ENCODE data around the gene TAAR8. TPM values are rescaled to one million over a fixed set of nuclear protein-coding genes. Genes with fewer than 3 reads are reported as not detected.
A peak's percentile ranks its signal among the peaks of the same experiment; 100 is the strongest.

Gene TAAR8
- total and polyA plus RNA-seq, 2 of the 13 experiments (the other 11 are each of a cell fraction or from before 2014, with no cell fraction given): 0.07 TPM; not detected in 1

DNA sequence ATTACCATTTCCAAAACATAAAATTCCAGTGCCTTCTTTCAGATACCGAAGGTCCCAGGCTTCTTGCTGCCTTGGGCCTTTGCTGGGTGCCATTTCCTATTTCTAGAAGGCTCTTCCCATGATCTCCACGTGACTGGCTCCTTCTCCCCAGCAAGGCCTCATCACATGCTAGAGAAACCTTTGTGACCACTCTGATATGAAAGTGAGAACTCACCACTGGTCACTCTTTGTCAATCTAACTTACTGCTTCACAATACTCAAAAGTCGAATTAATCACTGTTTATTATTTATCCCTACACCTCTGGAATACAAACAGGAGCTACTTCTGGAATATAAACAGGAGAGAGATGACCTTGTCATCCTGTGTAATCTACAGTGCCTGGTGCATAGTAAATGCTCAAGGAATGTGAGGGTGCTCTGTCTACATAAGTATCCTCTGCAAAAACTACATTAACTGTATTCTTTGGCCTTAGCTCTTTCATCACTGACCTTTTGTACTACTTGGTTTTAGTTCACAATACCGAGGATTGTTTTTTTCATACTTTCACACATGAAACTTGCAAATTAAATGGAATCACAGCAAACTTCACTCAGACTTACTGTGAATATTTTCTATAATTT, 41.2 kb upstream of the TAAR8 start (continued):
- TF ChIP-seq CEBPB (IDR thresholded peaks at IDR 0.05; ENCODE audit: borderline replicate concordance, low read depth, low read length) (no peak), DBP (CRISPR knock-in tag; IDR thresholded peaks at IDR 0.05; ENCODE audit: not compliant biosample characterization) (no peak), SALL1 (CRISPR knock-in tag; IDR thresholded peaks at IDR 0.05) (peak; percentile 30; the same call in 1 of the 2 replicates), ZNF782 (CRISPR knock-in tag; IDR thresholded peaks at IDR 0.05; ENCODE audit: borderline replicate concordance) (no peak), ZNF275 (CRISPR knock-in tag; IDR thresholded peaks at IDR 0.05; ENCODE audit: borderline replicate concordance) (no peak), ZNF17 (CRISPR knock-in tag; IDR thresholded peaks at IDR 0.05) (no peak), KLF13 (CRISPR knock-in tag; IDR thresholded peaks at IDR 0.05) (no peak), ZBTB26 (CRISPR knock-in tag; IDR thresholded peaks at IDR 0.05; ENCODE audit: borderline replicate concordance) (no peak), KLF12 (CRISPR knock-in tag; IDR thresholded peaks at IDR 0.05; ENCODE audit: borderline replicate concordance) (no peak), ZSCAN25 (CRISPR knock-in tag; IDR thresholded peaks at IDR 0.05) (no peak), NCOA2 (CRISPR knock-in tag; IDR thresholded peaks at IDR 0.05) (0 out of 2 replicates have a peak, but pooled peaks have one; percentile 20), NFIB (CRISPR knock-in tag; IDR thresholded peaks at IDR 0.05; ENCODE audit: borderline replicate concordance) (no peak), CEBPG (CRISPR knock-in tag; IDR thresholded peaks at IDR 0.05) (0 out of 2 replicates have a peak, but pooled peaks have one; percentile 6), KDM5A (IDR thresholded peaks at IDR 0.05; ENCODE audit: borderline replicate concordance, low read length) (no peak), CCAR2 (optimal IDR thresholded peaks at IDR 0.05; ENCODE audit: low read depth, low read length) (no peak), PHF20 (CRISPR knock-in tag; IDR thresholded peaks at IDR 0.05) (no peak), ZNF567 (CRISPR knock-in tag; IDR thresholded peaks at IDR 0.05; ENCODE audit: borderline replicate concordance) (no peak), TAF15 (IDR thresholded peaks at IDR 0.05; ENCODE audit: low read depth, low read length, poor library complexity, severe bottlenecking) (no peak)
- TF ChIP-seq, protein P1, sequence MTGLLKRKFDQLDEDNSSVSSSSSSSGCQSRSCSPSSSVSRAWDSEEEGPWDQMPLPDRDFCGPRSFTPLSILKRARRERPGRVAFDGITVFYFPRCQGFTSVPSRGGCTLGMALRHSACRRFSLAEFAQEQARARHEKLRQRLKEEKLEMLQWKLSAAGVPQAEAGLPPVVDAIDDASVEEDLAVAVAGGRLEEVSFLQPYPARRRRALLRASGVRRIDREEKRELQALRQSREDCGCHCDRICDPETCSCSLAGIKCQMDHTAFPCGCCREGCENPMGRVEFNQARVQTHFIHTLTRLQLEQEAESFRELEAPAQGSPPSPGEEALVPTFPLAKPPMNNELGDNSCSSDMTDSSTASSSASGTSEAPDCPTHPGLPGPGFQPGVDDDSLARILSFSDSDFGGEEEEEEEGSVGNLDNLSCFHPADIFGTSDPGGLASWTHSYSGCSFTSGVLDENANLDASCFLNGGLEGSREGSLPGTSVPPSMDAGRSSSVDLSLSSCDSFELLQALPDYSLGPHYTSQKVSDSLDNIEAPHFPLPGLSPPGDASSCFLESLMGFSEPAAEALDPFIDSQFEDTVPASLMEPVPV (CRISPR knock-in tag; IDR thresholded peaks at IDR 0.05): no peak
- TF ChIP-seq, protein P2, sequence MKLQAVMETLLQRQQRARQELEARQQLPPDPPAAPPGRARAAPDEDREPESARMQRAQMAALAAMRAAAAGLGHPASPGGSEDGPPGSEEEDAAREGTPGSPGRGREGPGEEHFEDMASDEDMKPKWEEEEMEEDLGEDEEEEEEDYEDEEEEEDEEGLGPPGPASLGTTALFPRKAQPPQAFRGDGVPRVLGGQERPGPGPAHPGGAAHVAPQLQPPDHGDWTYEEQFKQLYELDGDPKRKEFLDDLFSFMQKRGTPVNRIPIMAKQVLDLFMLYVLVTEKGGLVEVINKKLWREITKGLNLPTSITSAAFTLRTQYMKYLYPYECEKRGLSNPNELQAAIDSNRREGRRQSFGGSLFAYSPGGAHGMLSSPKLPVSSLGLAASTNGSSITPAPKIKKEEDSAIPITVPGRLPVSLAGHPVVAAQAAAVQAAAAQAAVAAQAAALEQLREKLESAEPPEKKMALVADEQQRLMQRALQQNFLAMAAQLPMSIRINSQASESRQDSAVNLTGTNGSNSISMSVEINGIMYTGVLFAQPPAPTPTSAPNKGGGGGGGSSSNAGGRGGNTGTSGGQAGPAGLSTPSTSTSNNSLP (IDR thresholded peaks at IDR 0.05; ENCODE audit: low read depth, low read length): no peak
- TF ChIP-seq, protein P3, sequence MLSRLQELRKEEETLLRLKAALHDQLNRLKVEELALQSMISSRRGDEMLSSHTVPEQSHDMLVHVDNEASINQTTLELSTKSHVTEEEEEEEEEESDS (CRISPR knock-in tag; IDR thresholded peaks at IDR 0.05; ENCODE audit: borderline replicate concordance): no peak

Data from HepG2 (cell line).